Body of pancreas (tissue), 4 donors: Measurements from ENCODE around the gene PIGS. TPM values are rescaled to one million over a fixed set of nuclear protein-coding genes. Genes with fewer than 3 reads are reported as not detected.
A peak's percentile ranks its signal among the peaks of the same experiment; 100 is the strongest.

Experiments used
- ATAC-seq: fragments of 150-250 bp; one replicate; pipeline ENCODE4 v1.9.1; 2016
- DNase-seq, 4 donors: peaks; one replicate each; pipeline ENCODE4 v3.0.0-alpha.2; 2019
- H3K27ac ChIP-seq, 4 donors: fragments of 200-600 bp; sonication (generic); 1 replicate in 3 of 4; 2 replicates in 1 of 4; pipeline versions ENCODE4 v1.5.1 to v1.6.1; 2016 to 2019; ENCODE audit warnings: mild to moderate bottlenecking in 1 of 4, mixed read lengths in 1 of 4, moderate library complexity in 1 of 4
- H3K27me3 ChIP-seq, 2 donors: fragments of 200-600 bp; sonication (generic); one replicate each; pipeline ENCODE4 v1.6.0; 2016; ENCODE audit warnings: mild to moderate bottlenecking in 1 of 2
- H3K36me3 ChIP-seq, 2 donors: fragments of 200-600 bp; sonication (generic); replicated peaks in 1 of 2; 2 replicates each; pipeline ENCODE4 v1.5.1; 2016; ENCODE audit warnings: low read depth in 2 of 2; ENCODE audit not compliant: insufficient read depth in 1 of 2
- H3K4me1 ChIP-seq: fragments of 200-600 bp; sonication (generic); one replicate; pipeline ENCODE4 v1.6.0; 2016
- H3K4me3 ChIP-seq, 2 donors: fragments of 200-600 bp; sonication (generic); 1 replicate in 1 of 2; 2 replicates in 1 of 2; pipeline ENCODE4 v1.5.1; 2016 to 2019
- H3K9me3 ChIP-seq, 3 donors: fragments of 200-600 bp; sonication (generic); 1 replicate in 2 of 3; 2 replicates in 1 of 3; pipeline ENCODE4 v1.5.1; 2016
- CTCF ChIP-seq, 7 experiments: fragments of 450-650 bp in 4 of 7; fragments of 200-600 bp in 3 of 7; sonication (generic) in 3 of 7; IDR thresholded peaks; one replicate each; pipeline ENCODE4 v1.5.1; 2016 to 2019; ENCODE audit warnings: antibody characterized with exemption in 7 of 7
- POLR2A ChIP-seq, 3 donors: fragments of 450-650 bp; IDR thresholded peaks; one replicate each; pipeline ENCODE4 v1.6.1; 2016; ENCODE audit warnings: antibody characterized with exemption in 3 of 3, mild to moderate bottlenecking in 2 of 3
- WGBS, 2 donors: methylation state at CpG; one replicate each; pipeline ENCODE4 v1.1.5; 2017; 5-methylcytosine and 5-hydroxymethylcytosine counted together
- intact Hi-C: fragments of 100-400 bp; cut with DNase I; formaldehyde crosslinking; loops from one replicate; pipeline ENCODE4 v1.15.1; 2023
- total RNA-seq, 2 donors: library from RNA; depleted of rRNA; stranded (reverse); fragments of >200 nt; gene quantifications; one replicate each; pipeline ENCODE4 v1.1.0, GENCODE V29; 2016

Gene PIGS
- total RNA-seq, 2 donors from 2014 or later, result 11.7 to 12.2 TPM

- no peak for ATAC-seq
- Histone ChIP-seq H3K36me3 (no peaks in the 10 kb centered on the region), H3K9me3 (no peaks in the 10 kb centered on the region), H3K27ac (peak overlapping the region in 2 of 4 donors; percentile 76 to 85), H3K4me1 (peaks cover 29% of the 10 kb centered on the region), H3K27me3 (no peaks in the 10 kb centered on the region), H3K4me3 (peak overlapping the region in 1 of 2 donors; percentile 75)
- TF ChIP-seq POLR2A (IDR thresholded peaks at IDR 0.05), result no peak
- no peak for TF ChIP-seq CTCF (IDR thresholded peaks at IDR 0.05)
- intact Hi-C loops, result no loop called here
- WGBS, 2 donors, result 13 to 33% methylated on average over 2 to 4 of the region's 5 CpGs
- peak in 1 of 4 donors; percentile 45 for DNase-seq
These were observed 1.1 kb upstream of the PIGS start for GRCh38 chr17:28572259-28573039.

GRCh38 chr17:28570716-28571360 lies 486 bp downstream of the PIGS start:
- Histone ChIP-seq H3K4me3 (peak overlapping the region; percentile 61 to 75), H3K9me3 (no peaks in the 10 kb centered on the region), H3K27ac (peak overlapping the region; percentile 18 to 85 (median 74)), H3K36me3 (no peaks in the 10 kb centered on the region), H3K4me1 (peaks cover 20% of the 10 kb centered on the region), H3K27me3 (no peaks in the 10 kb centered on the region)
- peak in 3 of 4 donors; percentile 32 to 47 (median 45) for DNase-seq
- TF ChIP-seq POLR2A (IDR thresholded peaks at IDR 0.05) (no peak), CTCF (IDR thresholded peaks at IDR 0.05) (no peak)
- WGBS, 2 donors, result 1% methylated on average over 21 to 37 of the region's 39 CpGs
- peak; percentile 13 for ATAC-seq
- intact Hi-C loops, result no loop called here

- H3K27ac ChIP-seq, result no peak overlapping the region
- DNase-seq, result no peak
- WGBS, 2 donors, result 86 to 100% methylated on average over 1 of the region's 1 CpG
- H3K4me3 ChIP-seq, result no peak overlapping the region
- no peaks in the 10 kb centered on the region for H3K36me3 ChIP-seq
- no peak for ATAC-seq
- intact Hi-C loops, result no loop called here
- no peaks in the 10 kb centered on the region for H3K27me3 ChIP-seq
- H3K4me1 ChIP-seq, result peaks cover 20% of the 10 kb centered on the region
- H3K9me3 ChIP-seq, result no peaks in the 10 kb centered on the region
- TF ChIP-seq CTCF (IDR thresholded peaks at IDR 0.05) (no peak), POLR2A (IDR thresholded peaks at IDR 0.05) (no peak)
These were observed 1.9 kb downstream of the PIGS start for GRCh38 chr17:28569446-28569845.

GRCh38 chr17:28567604-28568003 lies 3.7 kb downstream of the PIGS start:
- no peak for DNase-seq
- 77 to 86% methylated on average over 3 of the region's 3 CpGs for WGBS, 2 donors
- H3K4me1 ChIP-seq, result peaks cover 26% of the 10 kb centered on the region

More at GRCh38 chr17:28567604-28568003, 3.7 kb downstream of the PIGS start:
- Histone ChIP-seq H3K27me3 (no peaks in the 10 kb centered on the region), H3K4me3 (no peak overlapping the region), H3K9me3 (no peaks in the 10 kb centered on the region), H3K36me3 (no peaks in the 10 kb centered on the region), H3K27ac (no peak overlapping the region)
- no peak for ATAC-seq
- TF ChIP-seq CTCF (IDR thresholded peaks at IDR 0.05), result no peak
- no peak for TF ChIP-seq POLR2A (IDR thresholded peaks at IDR 0.05)
- intact Hi-C loops, result no loop called here
